SK-N-SH (cell line): ENCODE data around the gene POLD2. TPM values are rescaled to one million over a fixed set of nuclear protein-coding genes. Genes with fewer than 3 reads are reported as not detected.

Experiments used
- CTCF ChIA-PET: fragments of 300-600, 350-600 bp; formaldehyde crosslinking; extraction: SDS; loops from one replicate; lab custom pipeline; 2021; lab: Yijun Ruan, JAX
- POLR2A ChIA-PET: fragments of 350-600 bp; sonication (Branson Sonifier 250); formaldehyde crosslinking; extraction: SDS; loops from one replicate; lab custom pipeline; 2020; ENCODE audit warnings: antibody characterized with exemption, inconsistent platforms; lab: Yijun Ruan, JAX
- DNase-seq: peaks from one replicate; pipeline ENCODE4 v3.0.0; 2012
- H2AFZ ChIP-seq: fragments of 200-600 bp; sonication (generic); 2 replicates; pipeline ENCODE4 v1.8.1; 2016; ENCODE audit warnings: antibody characterized with exemption, mild to moderate bottlenecking, low read depth
- H3F3A ChIP-seq: fragments of 200-600 bp; sonication (generic); replicated peaks from 2 replicates; pipeline ENCODE3; 2016; ENCODE audit warnings: antibody characterized with exemption, mild to moderate bottlenecking; ENCODE audit not compliant: insufficient read depth
- H3K27ac ChIP-seq, 2 experiments: fragments of 200-500 bp in 1 of 2; fragments of 200-600 bp in 1 of 2; sonication (Bioruptor generic) in 1 of 2; sonication (generic), shearing (Covaris generic) in 1 of 2; 2 replicates each; pipeline versions ENCODE4 v1.5.1 to v1.6.1; 2014 to 2016; ENCODE audit warnings: low read depth in 2 of 2, inconsistent platforms in 1 of 2, low read length in 1 of 2, mild to moderate bottlenecking in 1 of 2, mixed read lengths in 1 of 2
- H3K27me3 ChIP-seq: fragments of 200-600 bp; sonication (generic), shearing (Covaris generic); 2 replicates; pipeline ENCODE4 v1.6.1; 2016; ENCODE audit warnings: mixed run types; ENCODE audit not compliant: insufficient read depth
- H3K36me3 ChIP-seq, 2 experiments: fragments of 200-500 bp in 1 of 2; fragments of 200-600 bp in 1 of 2; sonication (Bioruptor generic) in 1 of 2; sonication (generic) in 1 of 2; replicated peaks in 1 of 2; 2 replicates each; pipeline versions ENCODE3 to v1.5.1; 2014 to 2016; ENCODE audit warnings: low read length in 1 of 2, mild to moderate bottlenecking in 1 of 2; ENCODE audit not compliant: insufficient read depth in 2 of 2, control insufficient read depth in 1 of 2
- H3K4me1 ChIP-seq, 2 experiments: fragments of 200-500 bp in 1 of 2; fragments of 200-600 bp in 1 of 2; sonication (Bioruptor generic) in 1 of 2; sonication (generic), shearing (Covaris generic) in 1 of 2; 2 replicates each; pipeline versions ENCODE4 v1.5.1 to v1.6.1; 2014 to 2016; ENCODE audit warnings: low read depth in 1 of 2, low read length in 1 of 2, mixed run types in 1 of 2; ENCODE audit not compliant: insufficient read depth in 2 of 2, control insufficient read depth in 1 of 2
- H3K4me2 ChIP-seq: fragments of 200-600 bp; sonication (generic), shearing (Covaris generic); 2 replicates; pipeline ENCODE4 v1.6.1; 2017; ENCODE audit warnings: mixed run types
- H3K4me3 ChIP-seq, 2 experiments: fragments of 200-500 bp in 1 of 2; fragments of 200-600 bp in 1 of 2; sonication (Bioruptor generic) in 1 of 2; sonication (generic), shearing (Covaris generic) in 1 of 2; 2 replicates each; pipeline versions ENCODE4 v1.5.1 to v1.8.1; 2014 to 2016; ENCODE audit warnings: low read depth in 2 of 2, inconsistent platforms in 1 of 2, low read length in 1 of 2, mild to moderate bottlenecking in 1 of 2, mixed read lengths in 1 of 2, moderate library complexity in 1 of 2
- H3K79me2 ChIP-seq: fragments of 200-600 bp; sonication (generic); 2 replicates; pipeline ENCODE4 v1.8.1; 2017; ENCODE audit warnings: mild to moderate bottlenecking; ENCODE audit not compliant: insufficient read depth
- H3K9ac ChIP-seq: fragments of 200-600 bp; sonication (generic); 2 replicates; pipeline ENCODE4 v1.6.1; 2017; ENCODE audit warnings: mixed run types
- H3K9me2 ChIP-seq: fragments of 200-600 bp; sonication (generic); 2 replicates; pipeline ENCODE4 v1.6.1; 2017; ENCODE audit warnings: mixed run types
- H3K9me3 ChIP-seq: fragments of 200-600 bp; sonication (generic); 2 replicates; pipeline ENCODE4 v1.6.1; 2017; ENCODE audit warnings: mixed run types, mild to moderate bottlenecking, moderate library complexity
- H4K20me1 ChIP-seq: fragments of 200-600 bp; sonication (generic); 2 replicates; pipeline ENCODE4 v1.6.1; 2017; ENCODE audit warnings: mild to moderate bottlenecking, mixed run types; ENCODE audit not compliant: insufficient read depth
- CTCF ChIP-seq: fragments of 200-600 bp; sonication (generic); IDR thresholded peaks from 2 replicates; pipeline ENCODE4 v1.6.1; 2017; ENCODE audit warnings: antibody characterized with exemption, mild to moderate bottlenecking, moderate library complexity
- ELF1 ChIP-seq: IDR thresholded peaks from 2 replicates; pipeline ENCODE4 v1.4.0; 2012
- EP300 ChIP-seq, 2 experiments: IDR thresholded peaks; 2 replicates each; pipeline versions ENCODE4 v1.4.0 to v1.6.1; 2012; ENCODE audit warnings: borderline replicate concordance in 1 of 2, low read depth in 1 of 2, low read length in 1 of 2
- FOSL2 ChIP-seq: IDR thresholded peaks from 2 replicates; pipeline ENCODE4 v1.4.0; 2012; ENCODE audit warnings: low read depth, mild to moderate bottlenecking, moderate library complexity, borderline replicate concordance
- FOXJ3 ChIP-seq: sonication (generic); formaldehyde crosslinking; IDR thresholded peaks from 2 replicates; pipeline ENCODE4 v1.5.1; 2020; ENCODE audit warnings: mild to moderate bottlenecking, missing genetic modification reagents
- GABPA ChIP-seq: IDR thresholded peaks from 2 replicates; pipeline ENCODE4 v1.4.0; 2012; ENCODE audit warnings: low read depth, mild to moderate bottlenecking
- GATA2 ChIP-seq: sonication (generic); formaldehyde crosslinking; IDR thresholded peaks from 2 replicates; pipeline ENCODE4 v1.5.0; 2020; ENCODE audit warnings: mild to moderate bottlenecking, missing genetic modification reagents
- JUND ChIP-seq: IDR thresholded peaks from 2 replicates; pipeline ENCODE4 v1.4.0; 2012
- MAX ChIP-seq: IDR thresholded peaks from 2 replicates; pipeline ENCODE4 v1.4.0; 2012; ENCODE audit warnings: low read depth
- MEF2A ChIP-seq: IDR thresholded peaks from 2 replicates; pipeline ENCODE4 v1.4.0; 2012; ENCODE audit warnings: low read depth, borderline replicate concordance
- NRF1 ChIP-seq: IDR thresholded peaks from 2 replicates; pipeline ENCODE4 v1.6.1; 2012; ENCODE audit warnings: low read depth, mild to moderate bottlenecking, low read length
- PBX3 ChIP-seq: IDR thresholded peaks from 2 replicates; pipeline ENCODE4; 2012
- POLR2AphosphoS5 ChIP-seq: IDR thresholded peaks from 2 replicates; pipeline ENCODE4 v1.6.1; 2012; ENCODE audit warnings: low read depth, low read length
- RAD21 ChIP-seq: IDR thresholded peaks from 2 replicates; pipeline ENCODE4 v1.6.1; 2012; ENCODE audit warnings: mild to moderate bottlenecking, low read length
- RCOR1 ChIP-seq: fragments of 150-350 bp; IDR thresholded peaks from 2 replicates; pipeline ENCODE4 v1.6.1; 2017; ENCODE audit warnings: antibody characterized with exemption, low read length
- RFX5 ChIP-seq: IDR thresholded peaks from 2 replicates; pipeline ENCODE4 v1.6.1; 2012; ENCODE audit warnings: mild to moderate bottlenecking, improper control_type of control experiment, low read length
- SIN3A ChIP-seq: IDR thresholded peaks from 2 replicates; pipeline ENCODE4 v1.6.1; 2012; ENCODE audit warnings: low read depth, mild to moderate bottlenecking, low read length, moderate library complexity, borderline replicate concordance
- SMC3 ChIP-seq: IDR thresholded peaks from 2 replicates; pipeline ENCODE4 v1.6.1; 2012; ENCODE audit warnings: low read depth, low read length, improper control_type of control experiment
- TAF1 ChIP-seq: IDR thresholded peaks from 2 replicates; pipeline ENCODE4 v1.6.1; 2012; ENCODE audit warnings: low read depth, mild to moderate bottlenecking, low read length, moderate library complexity, borderline replicate concordance
- TCF12 ChIP-seq: IDR thresholded peaks from 2 replicates; pipeline ENCODE4 v1.4.0; 2012
- TEAD4 ChIP-seq: IDR thresholded peaks from 2 replicates; pipeline ENCODE4 v1.4.0; 2012; ENCODE audit warnings: mild to moderate bottlenecking, borderline replicate concordance; ENCODE audit not compliant: insufficient read depth
- YY1 ChIP-seq: IDR thresholded peaks from 2 replicates; pipeline ENCODE4 v1.4.0; 2012; ENCODE audit warnings: low read depth, mild to moderate bottlenecking
- ZBTB33 ChIP-seq: IDR thresholded peaks from 2 replicates; pipeline ENCODE4 v1.4.0; 2012; ENCODE audit warnings: low read depth, borderline replicate concordance
- WGBS: methylation state at CpG from one replicate; pipeline ENCODE4 v1.1.6; 2017; ENCODE audit warnings: low lambda C conversion rate; 5-methylcytosine and 5-hydroxymethylcytosine counted together
- polyA plus RNA-seq, 3 experiments: library from polyadenylated mRNA; depleted of rRNA; stranded (reverse); fragments of >200 nt; gene quantifications; 2 replicates each; pipeline ENCODE4 v1.2.3, GENCODE V29; 2012

POLD2 gene
- polyA plus RNA-seq, 1 of the 3 experiments (the other 2 are of a cell fraction): 194 TPM

GRCh38 chr7:44122529-44122928 is 819 bp downstream of the POLD2 start:
- H3K4me2 ChIP-seq: peak overlapping the region; percentile 99
- H3K36me3 ChIP-seq: peaks cover 20 to 31% of the 10 kb centered on the region in 2 experiments
- no peaks in the 10 kb centered on the region for H3K27me3 ChIP-seq
- H3K4me3 ChIP-seq: peak overlapping the region; percentile 71 to 92
- H3F3A ChIP-seq: peaks cover 11% of the 10 kb centered on the region
- ChIA-PET POLR2A (interaction anchor here (1.2 to 3.2 kb wide), 9 partner anchors 9 to 78 kb away, joined by 3 to 18 read pairs (median 5); partner anchors contain the start of genes AEBP1, PGAM2 and YKT6), CTCF (interaction anchor here (0.6 to 3.3 kb wide), 16 partner anchors 8 to 113 kb away, joined by 3 to 15 read pairs (median 3); partner anchors contain the start of genes AEBP1 and YKT6)
- H3K4me1 ChIP-seq: peaks cover 7 to 20% of the 10 kb centered on the region in 2 experiments; a peak in 3 of 4 replicates
- no peak overlapping the region for H2AFZ ChIP-seq
- H3K27ac ChIP-seq: peak overlapping the region; percentile 63 to 68
- H3K9ac ChIP-seq: peak overlapping the region; percentile 84
- TF ChIP-seq RCOR1 (no peak), TEAD4 (no peak), GATA2 (CRISPR knock-in tag) (no peak), GABPA (no peak), YY1 (no peak), ELF1 (no peak), RFX5 (no peak), SIN3A (no peak), MAX (no peak), JUND (no peak), ZBTB33 (no peak), RAD21 (no peak), TCF12 (no peak), FOXJ3 (CRISPR knock-in tag) (no peak), NRF1 (no peak), TAF1 (no peak)
- H3K9me2 ChIP-seq: no peaks in the 10 kb centered on the region
- peak; percentile 51 for DNase-seq
- 37% methylated on average over 1 of the region's 1 CpG for WGBS
- no peaks in the 10 kb centered on the region for H4K20me1 ChIP-seq
- no peaks in the 10 kb centered on the region for H3K9me3 ChIP-seq
- peaks cover 43% of the 10 kb centered on the region for H3K79me2 ChIP-seq

GRCh38 chr7:44121761-44122420 is 1.5 kb downstream of the POLD2 start:
- Histone ChIP-seq H3F3A (peaks cover 11% of the 10 kb centered on the region), H3K9me3 (no peaks in the 10 kb centered on the region), H2AFZ (no peak overlapping the region), H3K36me3 (peaks cover 20 to 36% of the 10 kb centered on the region in 2 experiments), H3K9me2 (no peaks in the 10 kb centered on the region), H3K4me2 (peak overlapping the region; percentile 99), H3K27me3 (no peaks in the 10 kb centered on the region), H3K4me1 (peaks cover 7 to 20% of the 10 kb centered on the region in 2 experiments; a peak in 3 of 4 replicates), H4K20me1 (no peaks in the 10 kb centered on the region), H3K9ac (peak overlapping the region; percentile 84; the same call in 1 of the 2 replicates), H3K4me3 (peak overlapping the region; percentile 71 to 92; a peak in 2 of 4 replicates), H3K79me2 (peaks cover 43% of the 10 kb centered on the region), H3K27ac (peak overlapping the region in 1 of 2 experiments; percentile 63; a peak in 1 of 4 replicates)
- TF ChIP-seq PBX3 (no peak), EP300 (IDR thresholded peaks at IDR 0.05; ENCODE audit: borderline replicate concordance in 1 of 2, low read depth in 1 of 2, low read length in 1 of 2) (no peak), SIN3A (no peak), FOXJ3 (CRISPR knock-in tag) (no peak), SMC3 (no peak), RCOR1 (no peak), FOSL2 (no peak), RAD21 (no peak), MEF2A (no peak), GATA2 (CRISPR knock-in tag) (no peak), CTCF (no peak), POLR2AphosphoS5 (no peak), ELF1 (no peak), TAF1 (no peak), NRF1 (no peak)
- ChIA-PET CTCF (interaction anchor here (1.0 to 3.3 kb wide), 7 partner anchors 11 to 79 kb away, joined by 3 to 15 read pairs (median 6); partner anchors contain the start of genes AEBP1 and YKT6), POLR2A (interaction anchor here (1.7 to 3.2 kb wide), 3 partner anchors 10 to 56 kb away, joined by 5 to 18 read pairs (median 9); partner anchors contain the start of genes AEBP1 and PGAM2)
- 93% methylated on average over 12 of the region's 12 CpGs for WGBS
- DNase-seq: no peak
